ENCODE data around the gene CYP51A1.
"Not testable (repeated sequence)": the region's sequence is repeated elsewhere in the genome, so short reads cannot be mapped to it uniquely, and the experiment has no call there.

Gene CYP51A1

GRCh38 chr7:92116949-92117348, 17.3 kb downstream of the CYP51A1 start:
- H3K27me3 ChIP-seq (ENCODE audit: insufficient read depth, low read length, poor library complexity), result no peaks in the 10 kb centered on the region
- no peak overlapping the region for H3K4me2 ChIP-seq (ENCODE audit: insufficient read depth, low read length)
- H3K9me3 ChIP-seq (ENCODE audit: insufficient read depth, low read length, severe bottlenecking), result no peaks in the 10 kb centered on the region
- no peak overlapping the region for H2AFZ ChIP-seq (ENCODE audit: low read depth, low read length)
- H4K20me1 ChIP-seq (ENCODE audit: insufficient read depth, low read length), result no peaks in the 10 kb centered on the region
- H3K4me1 ChIP-seq (ENCODE audit: insufficient read depth, low read length), result no peaks in the 10 kb centered on the region
- ATAC-seq (ENCODE audit: insufficient read depth, low read depth) (no peak), DNase-seq (no peak)
- peaks cover 15% of the 10 kb centered on the region; the same call in 1 of the 2 replicates for H3K79me2 ChIP-seq (ENCODE audit: insufficient read depth, low read length)
- peaks cover 25% of the 10 kb centered on the region for H3K36me3 ChIP-seq (ENCODE audit: insufficient read depth, low read length)
- H3K4me3 ChIP-seq (ENCODE audit: low read depth in 1 of 2, low read length in 2 of 2), result no peak overlapping the region
- TF ChIP-seq EZH2 (IDR thresholded peaks at IDR 0.05; ENCODE audit: borderline replicate concordance, low read depth, low read length, severe bottlenecking), result no peak
- TF ChIP-seq, protein P1, sequence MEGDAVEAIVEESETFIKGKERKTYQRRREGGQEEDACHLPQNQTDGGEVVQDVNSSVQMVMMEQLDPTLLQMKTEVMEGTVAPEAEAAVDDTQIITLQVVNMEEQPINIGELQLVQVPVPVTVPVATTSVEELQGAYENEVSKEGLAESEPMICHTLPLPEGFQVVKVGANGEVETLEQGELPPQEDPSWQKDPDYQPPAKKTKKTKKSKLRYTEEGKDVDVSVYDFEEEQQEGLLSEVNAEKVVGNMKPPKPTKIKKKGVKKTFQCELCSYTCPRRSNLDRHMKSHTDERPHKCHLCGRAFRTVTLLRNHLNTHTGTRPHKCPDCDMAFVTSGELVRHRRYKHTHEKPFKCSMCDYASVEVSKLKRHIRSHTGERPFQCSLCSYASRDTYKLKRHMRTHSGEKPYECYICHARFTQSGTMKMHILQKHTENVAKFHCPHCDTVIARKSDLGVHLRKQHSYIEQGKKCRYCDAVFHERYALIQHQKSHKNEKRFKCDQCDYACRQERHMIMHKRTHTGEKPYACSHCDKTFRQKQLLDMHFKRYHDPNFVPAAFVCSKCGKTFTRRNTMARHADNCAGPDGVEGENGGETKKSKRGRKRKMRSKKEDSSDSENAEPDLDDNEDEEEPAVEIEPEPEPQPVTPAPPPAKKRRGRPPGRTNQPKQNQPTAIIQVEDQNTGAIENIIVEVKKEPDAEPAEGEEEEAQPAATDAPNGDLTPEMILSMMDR (IDR thresholded peaks at IDR 0.05; ENCODE audit: borderline replicate concordance, extremely low read depth, low read length, poor library complexity, severe bottlenecking), result no peak
- H3K9ac ChIP-seq (ENCODE audit: low read depth, low read length), result no peak overlapping the region
- H3K27ac ChIP-seq (ENCODE audit: low read length), result no peak overlapping the region

DNA sequence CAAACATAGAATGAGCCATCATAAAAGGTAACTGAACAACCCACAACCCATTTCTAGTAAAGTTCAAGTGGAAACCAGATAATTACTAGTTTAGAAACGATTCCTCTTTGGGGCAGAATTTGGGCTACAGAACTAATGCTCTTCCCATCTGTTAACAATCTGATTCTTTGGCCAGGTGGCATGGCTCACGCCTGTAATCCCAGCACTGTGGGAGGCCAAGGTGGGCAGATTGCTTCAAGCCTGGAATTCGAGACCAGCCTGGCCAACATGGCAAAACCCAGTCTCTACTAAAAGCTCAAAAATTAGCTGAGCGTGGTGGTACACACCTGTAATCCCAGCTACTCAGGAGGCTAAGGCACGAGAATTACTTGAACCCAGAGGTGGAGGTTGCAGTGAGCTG, 18.5 kb downstream of the CYP51A1 start:
- H3K9me3 ChIP-seq (ENCODE audit: insufficient read depth, low read length, severe bottlenecking), result no peaks in the 10 kb centered on the region
- H2AFZ ChIP-seq (ENCODE audit: low read depth, low read length), result no peak overlapping the region
- H3K27ac ChIP-seq (ENCODE audit: low read length), result no peak overlapping the region
- no peak overlapping the region for H3K9ac ChIP-seq (ENCODE audit: low read depth, low read length)
- no peak overlapping the region for H3K4me2 ChIP-seq (ENCODE audit: insufficient read depth, low read length)
- no peaks in the 10 kb centered on the region for H4K20me1 ChIP-seq (ENCODE audit: insufficient read depth, low read length)
- H3K4me1 ChIP-seq (ENCODE audit: insufficient read depth, low read length), result no peaks in the 10 kb centered on the region
- peaks cover 21% of the 10 kb centered on the region; the same call in 1 of the 2 replicates for H3K36me3 ChIP-seq (ENCODE audit: insufficient read depth, low read length)
- H3K79me2 ChIP-seq (ENCODE audit: insufficient read depth, low read length), result peaks cover 7% of the 10 kb centered on the region; the same call in 1 of the 2 replicates
- DNase-seq (no peak), ATAC-seq (ENCODE audit: insufficient read depth, low read depth) (no peak)
- no peak overlapping the region for H3K4me3 ChIP-seq (ENCODE audit: low read depth in 1 of 2, low read length in 2 of 2)
- H3K27me3 ChIP-seq (ENCODE audit: insufficient read depth, low read length, poor library complexity), result no peaks in the 10 kb centered on the region
- TF ChIP-seq, protein P1 (IDR thresholded peaks at IDR 0.05; ENCODE audit: borderline replicate concordance, extremely low read depth, low read length, poor library complexity, severe bottlenecking), result no peak
- TF ChIP-seq EZH2 (IDR thresholded peaks at IDR 0.05; ENCODE audit: borderline replicate concordance, low read depth, low read length, severe bottlenecking), result no peak

GRCh38 chr7:92110857-92111256, 23.4 kb downstream of the CYP51A1 start:
- Histone ChIP-seq H3K9me3 (ENCODE audit: insufficient read depth, low read length, severe bottlenecking) (no peaks in the 10 kb centered on the region), H3K4me2 (ENCODE audit: insufficient read depth, low read length) (no peak overlapping the region), H3K4me1 (ENCODE audit: insufficient read depth, low read length) (no peaks in the 10 kb centered on the region), H4K20me1 (ENCODE audit: insufficient read depth, low read length) (no peaks in the 10 kb centered on the region), H3K27me3 (ENCODE audit: insufficient read depth, low read length, poor library complexity) (no peaks in the 10 kb centered on the region), H2AFZ (ENCODE audit: low read depth, low read length) (no peak overlapping the region), H3K36me3 (ENCODE audit: insufficient read depth, low read length) (peaks cover 44% of the 10 kb centered on the region), H3K27ac (ENCODE audit: low read length) (no peak overlapping the region), H3K79me2 (ENCODE audit: insufficient read depth, low read length) (no peaks in the 10 kb centered on the region), H3K9ac (ENCODE audit: low read depth, low read length) (no peak overlapping the region), H3K4me3 (ENCODE audit: low read depth in 1 of 2, low read length in 2 of 2) (no peak overlapping the region)
- TF ChIP-seq, protein P1 (IDR thresholded peaks at IDR 0.05; ENCODE audit: borderline replicate concordance, extremely low read depth, low read length, poor library complexity, severe bottlenecking), result no peak
- TF ChIP-seq EZH2 (IDR thresholded peaks at IDR 0.05; ENCODE audit: borderline replicate concordance, low read depth, low read length, severe bottlenecking), result no peak
- ATAC-seq (ENCODE audit: insufficient read depth, low read depth) (no peak), DNase-seq (no peak)

DNA sequence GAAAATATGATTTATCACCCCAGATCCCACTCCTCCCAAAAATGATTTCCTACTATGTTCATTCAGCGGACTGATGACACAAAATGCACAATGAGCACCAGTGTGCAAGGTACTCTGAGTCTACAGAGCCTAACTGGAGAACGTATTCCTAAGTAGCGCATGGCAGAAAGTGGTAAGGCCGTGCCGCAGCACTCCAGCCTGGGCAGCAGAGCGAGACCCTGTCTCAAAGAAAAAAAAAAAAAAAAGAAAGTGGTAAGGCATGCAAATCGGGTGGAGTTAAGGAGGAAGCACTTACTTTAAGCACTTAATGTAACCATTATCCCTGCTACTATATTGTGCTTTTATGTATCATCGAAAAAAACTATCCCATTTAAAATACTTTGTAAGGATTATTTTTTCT, 25.5 kb downstream of the CYP51A1 start:
- no peak overlapping the region for H3K4me3 ChIP-seq (ENCODE audit: low read depth in 1 of 2, low read length in 2 of 2)
- H3K27ac ChIP-seq (ENCODE audit: low read length), result no peak overlapping the region
- ATAC-seq (ENCODE audit: insufficient read depth, low read depth) (no peak), DNase-seq (no peak)
- H4K20me1 ChIP-seq (ENCODE audit: insufficient read depth, low read length), result no peaks in the 10 kb centered on the region
- no peak overlapping the region for H3K4me2 ChIP-seq (ENCODE audit: insufficient read depth, low read length)
- no peak overlapping the region for H3K9ac ChIP-seq (ENCODE audit: low read depth, low read length)
- no peaks in the 10 kb centered on the region for H3K27me3 ChIP-seq (ENCODE audit: insufficient read depth, low read length, poor library complexity)
- H3K4me1 ChIP-seq (ENCODE audit: insufficient read depth, low read length), result no peaks in the 10 kb centered on the region
- no peaks in the 10 kb centered on the region for H3K79me2 ChIP-seq (ENCODE audit: insufficient read depth, low read length)
- no peaks in the 10 kb centered on the region for H3K9me3 ChIP-seq (ENCODE audit: insufficient read depth, low read length, severe bottlenecking)
- no peak for TF ChIP-seq EZH2 (IDR thresholded peaks at IDR 0.05; ENCODE audit: borderline replicate concordance, low read depth, low read length, severe bottlenecking)
- TF ChIP-seq, protein P1 (IDR thresholded peaks at IDR 0.05; ENCODE audit: borderline replicate concordance, extremely low read depth, low read length, poor library complexity, severe bottlenecking), result no peak
- peaks cover 40% of the 10 kb centered on the region for H3K36me3 ChIP-seq (ENCODE audit: insufficient read depth, low read length)
- H2AFZ ChIP-seq (ENCODE audit: low read depth, low read length), result no peak overlapping the region

GRCh38 chr7:92102862-92103261, 31.4 kb downstream of the CYP51A1 start:
- H3K9me3 ChIP-seq (ENCODE audit: insufficient read depth, low read length, severe bottlenecking); H3K27me3 ChIP-seq (ENCODE audit: insufficient read depth, low read length, poor library complexity); H3K4me3 ChIP-seq (ENCODE audit: low read depth in 1 of 2, low read length in 2 of 2); H3K27ac ChIP-seq (ENCODE audit: low read length); H4K20me1 ChIP-seq (ENCODE audit: insufficient read depth, low read length); DNase-seq; H3K4me1 ChIP-seq (ENCODE audit: insufficient read depth, low read length); H3K4me2 ChIP-seq (ENCODE audit: insufficient read depth, low read length); H3K79me2 ChIP-seq (ENCODE audit: insufficient read depth, low read length); H3K9ac ChIP-seq (ENCODE audit: low read depth, low read length); H2AFZ ChIP-seq (ENCODE audit: low read depth, low read length); ATAC-seq (ENCODE audit: insufficient read depth, low read depth): not testable (repeated sequence)
- H3K36me3 ChIP-seq (ENCODE audit: insufficient read depth, low read length), result peaks cover 59% of the 10 kb centered on the region
